NCI-H446 treated with DMSO at 0.1 percent for 48 hours (cell line): ENCODE data around the gene USP47.

Experiments
- DNase-seq: peaks from one replicate; lab custom pipeline; 2025; lab: John Stamatoyannopoulos, UW

USP47 gene

GRCh38 chr11:12001186-12001585 lies 159.4 kb downstream of the USP47 start:
- DNase-seq = no peak

- DNase-seq = no peak
Measured at GRCh38 chr11:12003336-12003735, 161.6 kb downstream of the USP47 start.

GRCh38 chr11:12003815-12004214 lies 162.0 kb downstream of the USP47 start:
- no peak for DNase-seq

- no peak for DNase-seq
Measured at GRCh38 chr11:12005061-12005460, 163.3 kb downstream of the USP47 start.

- no peak for DNase-seq
Measured at GRCh38 chr11:12005476-12005875, 163.7 kb downstream of the USP47 start.

DNA sequence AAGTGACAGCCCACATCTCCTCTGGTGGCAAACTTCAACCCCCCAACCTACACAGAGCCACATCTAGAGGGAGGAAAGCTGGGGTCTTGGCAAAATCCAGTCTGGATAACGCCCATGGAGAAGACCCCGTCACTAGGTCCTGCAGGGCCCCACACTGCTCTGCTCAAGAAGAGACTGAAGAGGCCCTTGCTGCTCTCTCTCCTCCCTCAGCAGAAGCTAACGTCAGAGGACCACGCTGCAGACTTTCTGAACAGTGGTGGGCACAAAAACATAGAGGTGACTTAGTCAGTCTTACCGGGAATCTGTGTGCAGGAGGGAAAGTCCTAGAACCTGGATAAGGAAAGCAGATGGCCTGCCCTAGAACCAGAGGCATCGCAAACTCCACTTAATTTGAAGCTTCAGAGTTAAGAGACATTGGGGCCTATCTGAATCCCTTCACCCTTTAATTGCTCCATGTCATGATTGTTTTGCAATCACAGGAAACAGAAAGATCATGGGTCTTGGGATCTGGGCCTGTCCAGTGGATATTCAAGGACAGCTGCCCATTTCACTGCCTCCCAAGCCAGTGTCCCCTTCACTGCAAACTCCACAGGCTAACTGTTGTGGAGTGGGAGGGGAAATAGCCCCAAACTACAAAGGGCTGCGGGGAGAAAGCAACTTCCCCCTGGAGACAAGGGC lies 164.9 kb downstream of the USP47 start:
- no peak for DNase-seq

GRCh38 chr11:12007230-12007593 lies 165.4 kb downstream of the USP47 start:
- DNase-seq = no peak

GRCh38 chr11:12007769-12008737 lies 166.3 kb downstream of the USP47 start, which contains the start of gene DKK3:
Gene DKK3, minus strand, starts transcription at chr11:12008626. Its CDS starts 44 bp downstream, at chr11:12008582.
- no peak for DNase-seq
